ENCODE results near the gene TMEM30B. TPM values are rescaled to one million over a fixed set of nuclear protein-coding genes. Genes with fewer than 3 reads are reported as not detected.

TMEM30B gene
- total and polyA plus RNA-seq, 10 of the 15 experiments (the other 5 are each of a cell fraction or from before 2014, with no cell fraction given) = 0.10 TPM; not detected in 9

DNA sequence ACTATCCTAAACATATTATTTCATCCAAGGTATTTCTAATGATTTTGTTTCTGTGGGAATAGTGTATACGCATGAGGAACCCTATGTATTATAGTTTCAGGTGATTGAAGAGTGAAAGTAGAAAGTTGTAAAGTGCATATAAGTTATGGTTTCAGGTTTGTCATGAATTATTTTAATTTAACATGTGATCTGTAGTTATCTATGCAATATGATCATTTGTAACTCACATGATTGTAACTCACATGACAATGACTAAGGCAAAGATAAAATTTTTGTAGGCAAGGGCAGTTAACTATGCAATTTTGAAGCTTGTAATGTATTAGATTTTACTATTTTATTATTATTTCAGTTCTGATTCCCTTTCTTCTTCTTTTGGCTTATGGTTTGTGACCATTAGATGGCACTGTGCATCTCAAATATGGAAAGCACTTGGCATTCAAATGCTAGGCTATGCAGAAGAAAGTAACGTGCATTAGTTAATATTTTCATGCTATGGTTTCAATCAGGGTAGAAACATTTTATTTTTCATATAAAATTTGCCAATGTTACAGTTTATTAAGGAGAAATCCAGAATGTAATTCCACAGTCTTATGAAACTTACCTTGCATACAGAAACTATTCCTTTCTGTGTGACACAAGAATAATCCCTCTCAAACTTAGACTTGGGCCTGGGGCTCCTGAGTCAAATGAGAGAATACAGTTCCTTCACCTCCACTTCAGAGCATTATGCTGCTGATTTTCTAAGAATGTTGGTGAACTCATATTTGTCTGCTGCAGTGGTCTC, 15.8 kb upstream of the TMEM30B start (continued):
- no peak for TF ChIP-seq ZNF687 (IDR thresholded peaks at IDR 0.05)

DNA sequence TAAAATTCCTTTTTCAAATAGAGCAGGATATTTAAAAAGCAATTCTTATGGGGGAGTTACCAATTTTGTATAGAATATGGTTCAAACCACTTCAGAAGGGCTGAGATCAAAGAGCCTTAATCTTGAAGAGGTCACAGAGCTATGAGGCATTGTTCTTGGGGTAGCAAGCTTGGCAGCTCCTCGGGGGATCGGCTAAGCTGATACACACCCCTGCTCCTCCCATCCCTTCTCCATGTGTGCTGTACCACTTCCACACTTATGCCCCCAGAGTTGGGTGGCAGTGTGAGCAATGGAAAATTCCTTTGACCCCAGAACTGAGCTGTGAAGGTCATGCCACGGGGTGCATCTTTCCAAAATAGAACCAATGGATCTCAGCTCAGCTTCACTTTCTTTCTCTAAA, 15.0 kb upstream of the TMEM30B start:
- Histone ChIP-seq H3K79me2 (ENCODE audit: control insufficient read depth, insufficient read depth, low read length) (no peaks in the 10 kb centered on the region), H4K20me1 (ENCODE audit: control insufficient read depth, insufficient read depth) (no peaks in the 10 kb centered on the region), H2AFZ (ENCODE audit: control insufficient read depth, low read depth, low read length) (peak overlapping the region; percentile 46; the same call in 1 of the 2 replicates), H3K9ac (ENCODE audit: control insufficient read depth, insufficient read depth, low read length) (no peak overlapping the region; the same call in 1 of the 2 replicates), H3K4me3 (no peak overlapping the region), H3K27ac (ENCODE audit: control insufficient read depth, insufficient read depth) (no peak overlapping the region), H3K4me2 (ENCODE audit: control insufficient read depth, insufficient read depth) (no peak overlapping the region), H3K27me3 (replicated peaks in 1 of 2; ENCODE audit: control insufficient read depth in 2 of 2, insufficient read depth in 2 of 2, low read length in 1 of 2) (no peaks in the 10 kb centered on the region), H3K9me3 (replicated peaks; ENCODE audit: control insufficient read depth, insufficient read depth, low read length) (no peaks in the 10 kb centered on the region), H3K4me1 (ENCODE audit: control insufficient read depth, insufficient read depth, low read length) (peaks cover 12% of the 10 kb centered on the region), H3K36me3 (ENCODE audit: control insufficient read depth in 2 of 2, insufficient read depth in 2 of 2, low read length in 1 of 2) (no peaks in the 10 kb centered on the region)
- SMC1A ChIA-PET (ENCODE audit: uncharacterized antibody, unreplicated experiment) = interaction anchor here (0.7 to 3.5 kb wide), 27 partner anchors 10 to 541 kb away, joined by 3 to 17 read pairs (median 4); no protein-coding TSS in a partner anchor
- no peak for TF ChIP-seq RELA (IDR thresholded peaks at IDR 0.05; ENCODE audit: borderline replicate concordance, partially characterized antibody)
- TF ChIP-seq NR2C1 (IDR thresholded peaks at IDR 0.05) = no peak
- TF ChIP-seq EED (IDR thresholded peaks at IDR 0.05; ENCODE audit: low read depth) = no peak
- TF ChIP-seq ZNF274 (IDR thresholded peaks at IDR 0.05; ENCODE audit: insufficient read depth, insufficient read length) = no peak
- TF ChIP-seq NFIC (IDR thresholded peaks at IDR 0.05; ENCODE audit: low read depth, low read length) = no peak
- no peak for TF ChIP-seq MTA2 (IDR thresholded peaks at IDR 0.05; ENCODE audit: low read depth)
- no peak for TF ChIP-seq CEBPB (IDR thresholded peaks at IDR 0.05; ENCODE audit: borderline replicate concordance in 1 of 2, low read depth in 2 of 2, low read length in 2 of 2)
- FAIRE-seq (no peak), ATAC-seq (peak; percentile 23; the same call in 2 of the 3 replicates), DNase-seq (ENCODE audit: low read depth, low spot score) (no peak)
- CTCF ChIA-PET = interaction anchor here (0.6 to 5.9 kb wide), 35 partner anchors 9 to 594 kb away, joined by 3 to 42 read pairs (median 4); no protein-coding TSS in a partner anchor
- POLR2A ChIA-PET = interaction anchor here (0.9 to 1.0 kb wide), 2 partner anchors 11 to 23 kb away, joined by 3 read pairs; no protein-coding TSS in a partner anchor
- WGBS (ENCODE audit: insufficient coverage, insufficient replicate concordance, low lambda C conversion rate, missing lambda C conversion rate) = 69% methylated on average over 3 of the region's 3 CpGs
- RAD21 ChIA-PET (ENCODE audit: unreplicated experiment) = interaction anchor here (0.7 to 2.2 kb wide), 23 partner anchors 27 to 545 kb away, joined by 3 to 16 read pairs (median 4); no protein-coding TSS in a partner anchor
- in situ Hi-C loops (cut with MboI) (loop anchor here (5.0 kb wide), 1 partner anchor 541 kb away; no protein-coding TSS in a partner anchor), intact Hi-C loops (cut with micrococcal nuclease; ENCODE audit: unreplicated experiment) (loop anchor here (2.0 to 10.0 kb wide), 3 partner anchors 93 to 541 kb away; no protein-coding TSS in a partner anchor)
- BruUV-seq (replicated peaks) = no TSS peak
